ENCODE measurements around the gene MTHFD1L.

DNA sequence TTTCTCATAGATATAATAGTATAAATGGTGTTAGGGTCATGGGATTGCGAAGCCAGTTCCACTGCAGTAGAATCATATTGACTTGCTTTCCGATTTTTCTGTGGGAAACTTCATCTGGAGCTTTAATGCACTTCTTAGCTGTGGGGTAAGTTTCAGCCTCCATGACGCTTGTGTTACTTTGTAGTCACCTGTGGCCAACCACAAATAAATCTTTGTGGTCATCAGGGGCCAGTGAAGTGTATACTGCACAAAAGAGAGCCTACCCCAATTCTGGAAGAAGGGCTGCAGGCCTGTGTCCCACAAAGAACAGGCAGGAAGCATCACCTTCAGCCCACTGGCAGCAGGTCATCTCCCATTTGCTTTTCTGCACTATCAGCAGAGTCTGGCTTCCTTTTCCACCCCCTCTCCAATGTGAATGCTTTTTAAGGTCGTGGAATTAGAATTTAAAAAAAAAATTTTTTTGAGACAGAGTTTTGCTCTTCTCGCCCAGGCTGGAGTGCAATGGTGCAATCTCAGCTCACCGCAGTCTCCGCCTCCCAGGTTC is 32.0 kb downstream of the MTHFD1L start:
- no peak for TF ChIP-seq SUZ12 (IDR thresholded peaks at IDR 0.05; ENCODE audit: low read length)
- TF ChIP-seq TAF7 (optimal IDR thresholded peaks at IDR 0.05; ENCODE audit: borderline replicate concordance, low read depth, low read length), result no peak
- no peak for TF ChIP-seq EZH2 (IDR thresholded peaks at IDR 0.05; ENCODE audit: low read depth, low read length, severe bottlenecking)
- no peak for TF ChIP-seq TAF1 (IDR thresholded peaks at IDR 0.05; ENCODE audit: low read depth, low read length)
- no peak for TF ChIP-seq EP300 (IDR thresholded peaks at IDR 0.05; ENCODE audit: borderline replicate concordance in 1 of 2, low read depth in 2 of 2, low read length in 2 of 2)
- TF ChIP-seq POLR2AphosphoS5 (IDR thresholded peaks at IDR 0.05; ENCODE audit: low read depth, low read length), result no peak
- no peak for TF ChIP-seq YY1 (IDR thresholded peaks at IDR 0.05; ENCODE audit: low read depth, low read length)
- no peak for TF ChIP-seq CBX8 (IDR thresholded peaks at IDR 0.05; ENCODE audit: borderline replicate concordance, low read depth, low read length)
- no peak for TF ChIP-seq TBP (IDR thresholded peaks at IDR 0.05; ENCODE audit: low read depth, low read length)
- TF ChIP-seq FOSL1 (IDR thresholded peaks at IDR 0.05; ENCODE audit: insufficient read depth, low read depth, low read length), result no peak
- no peak for TF ChIP-seq POLR2A (IDR thresholded peaks at IDR 0.05; ENCODE audit: control extremely low read depth in 1 of 2, low read depth in 2 of 2, low read length in 2 of 2)
- TF ChIP-seq RAD21 (IDR thresholded peaks at IDR 0.05 in 1 of 2, conservative IDR thresholded peaks at IDR 0.05 in 1 of 2; ENCODE audit: low read depth in 2 of 2, low read length in 2 of 2), result no peak
- TF ChIP-seq SP1 (IDR thresholded peaks at IDR 0.05; ENCODE audit: low read depth, low read length), result no peak

Measured in H1 (cell line).